ENCODE results near the gene SAMD13.
"Not testable (repeated sequence)": the region's sequence is repeated elsewhere in the genome, so short reads cannot be mapped to it uniquely, and the experiment has no call there.

SAMD13 gene

DNA sequence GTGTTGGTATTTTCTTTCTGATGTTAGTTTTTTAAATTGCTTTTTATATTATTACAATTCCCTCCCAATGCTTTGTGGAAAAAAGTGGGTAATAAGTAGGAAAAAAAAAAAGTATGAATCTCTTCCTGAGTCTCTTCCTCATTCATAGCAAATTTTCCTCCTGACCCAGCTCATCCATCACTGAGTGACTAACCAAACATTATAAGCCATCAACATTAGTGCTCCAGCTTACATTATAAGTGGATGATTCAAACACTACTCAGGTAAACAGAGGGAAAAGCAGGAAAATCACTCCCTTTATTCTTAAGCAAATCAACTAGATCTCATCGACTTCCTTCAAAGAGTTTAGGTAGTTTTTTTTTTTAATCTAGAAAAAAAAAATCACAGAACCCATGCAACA, 15.4 kb upstream of the SAMD13 start:
- no peaks in the 10 kb centered on the region for H3F3A ChIP-seq (ENCODE audit: control insufficient read depth, insufficient read depth)
- no peak overlapping the region for H3K4me2 ChIP-seq (ENCODE audit: low read length)
- TF ChIP-seq EZH2phosphoT487 (IDR thresholded peaks at IDR 0.05; ENCODE audit: borderline replicate concordance, low read length) (no peak), CTCF (IDR thresholded peaks at IDR 0.05; ENCODE audit: low read depth, low read length, poor library complexity, severe bottlenecking) (no peak)
- no peaks in the 10 kb centered on the region for H3K27me3 ChIP-seq (ENCODE audit: control insufficient read depth, low read length)
- no peaks in the 10 kb centered on the region for H3K79me2 ChIP-seq (ENCODE audit: control insufficient read depth, low read length)
- H3K4me3 ChIP-seq (ENCODE audit: low read length), result no peak overlapping the region
- no peaks in the 10 kb centered on the region for H3K36me3 ChIP-seq (ENCODE audit: control insufficient read depth, low read length)
- H3K27ac ChIP-seq (ENCODE audit: low read depth, low read length), result no peak overlapping the region
- H4K20me1 ChIP-seq (ENCODE audit: control insufficient read depth, insufficient read depth, low read depth, low read length), result no peaks in the 10 kb centered on the region
- no peaks in the 10 kb centered on the region for H3K4me1 ChIP-seq (ENCODE audit: control insufficient read depth, low read length)
- H3K9me2 ChIP-seq (replicated peaks; ENCODE audit: control insufficient read depth, low read length), result no peaks in the 10 kb centered on the region
- H3K9me3 ChIP-seq (ENCODE audit: control insufficient read depth, insufficient read depth, low read length), result peaks cover 10% of the 10 kb centered on the region; the same call in 1 of the 2 replicates

- H3K79me2 ChIP-seq (ENCODE audit: control insufficient read depth, low read length); H3K27ac ChIP-seq (ENCODE audit: low read depth, low read length); H3F3A ChIP-seq (ENCODE audit: control insufficient read depth, insufficient read depth); H4K20me1 ChIP-seq (ENCODE audit: control insufficient read depth, insufficient read depth, low read depth, low read length); H3K36me3 ChIP-seq (ENCODE audit: control insufficient read depth, low read length); H3K27me3 ChIP-seq (ENCODE audit: control insufficient read depth, low read length); H3K9me2 ChIP-seq (replicated peaks; ENCODE audit: control insufficient read depth, low read length); H3K4me3 ChIP-seq (ENCODE audit: low read length); H3K4me1 ChIP-seq (ENCODE audit: control insufficient read depth, low read length); H3K4me2 ChIP-seq (ENCODE audit: low read length); H3K9me3 ChIP-seq (ENCODE audit: control insufficient read depth, insufficient read depth, low read length): not testable (repeated sequence)
Measured at GRCh38 chr1:84287389-84287788, 14.1 kb upstream of the SAMD13 start.

DNA sequence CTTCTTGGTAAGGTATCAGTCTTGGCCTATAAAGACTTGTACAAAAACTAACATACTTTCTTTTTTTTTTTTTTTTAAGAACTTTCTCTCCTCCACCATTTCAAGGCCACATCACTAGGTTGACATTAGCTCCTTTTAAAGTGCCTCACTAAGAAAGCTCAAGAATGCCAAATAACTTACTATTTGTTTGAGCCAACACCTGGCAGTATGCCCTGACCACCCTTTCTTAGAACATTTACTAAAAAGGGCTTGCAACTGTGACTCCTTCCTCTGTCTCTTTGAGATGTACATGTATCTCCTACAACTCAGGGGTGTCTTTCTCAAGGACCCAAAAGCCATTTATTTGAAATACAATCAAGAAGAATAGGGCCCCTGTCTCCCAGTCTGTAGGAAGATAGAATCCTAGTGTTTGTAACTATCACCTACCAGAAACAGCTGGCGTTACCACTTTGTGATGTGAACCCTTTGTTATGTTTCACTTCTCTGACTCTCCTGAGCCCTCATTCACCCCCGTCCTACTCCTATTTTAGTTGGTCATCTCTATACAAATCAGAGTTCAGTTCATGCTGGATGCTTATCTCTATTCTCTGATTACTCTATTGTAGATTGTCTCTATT, 12.2 kb upstream of the SAMD13 start:
- Histone ChIP-seq H3K27me3 (ENCODE audit: control insufficient read depth, low read length) (no peaks in the 10 kb centered on the region), H3K4me3 (ENCODE audit: low read length) (no peak overlapping the region), H3K36me3 (ENCODE audit: control insufficient read depth, low read length) (no peaks in the 10 kb centered on the region), H3K9me2 (replicated peaks; ENCODE audit: control insufficient read depth, low read length) (no peaks in the 10 kb centered on the region), H3K4me2 (ENCODE audit: low read length) (no peak overlapping the region), H3K4me1 (ENCODE audit: control insufficient read depth, low read length) (no peaks in the 10 kb centered on the region), H3K79me2 (ENCODE audit: control insufficient read depth, low read length) (no peaks in the 10 kb centered on the region), H3F3A (ENCODE audit: control insufficient read depth, insufficient read depth) (no peaks in the 10 kb centered on the region), H4K20me1 (ENCODE audit: control insufficient read depth, insufficient read depth, low read depth, low read length) (no peaks in the 10 kb centered on the region), H3K27ac (ENCODE audit: low read depth, low read length) (no peak overlapping the region), H3K9me3 (ENCODE audit: control insufficient read depth, insufficient read depth, low read length) (peaks cover 10% of the 10 kb centered on the region; the same call in 1 of the 2 replicates)
- TF ChIP-seq CTCF (IDR thresholded peaks at IDR 0.05; ENCODE audit: low read depth, low read length, poor library complexity, severe bottlenecking), result no peak
- TF ChIP-seq EZH2phosphoT487 (IDR thresholded peaks at IDR 0.05; ENCODE audit: borderline replicate concordance, low read length), result no peak

- peaks cover 5% of the 10 kb centered on the region for H3K4me1 ChIP-seq (ENCODE audit: control insufficient read depth, low read length)
- H3K4me2 ChIP-seq (ENCODE audit: low read length), result no peak overlapping the region
- no peaks in the 10 kb centered on the region for H3F3A ChIP-seq (ENCODE audit: control insufficient read depth, insufficient read depth)
- TF ChIP-seq CTCF (IDR thresholded peaks at IDR 0.05; ENCODE audit: low read depth, low read length, poor library complexity, severe bottlenecking) (no peak), EZH2phosphoT487 (IDR thresholded peaks at IDR 0.05; ENCODE audit: borderline replicate concordance, low read length) (no peak)
- H3K9me3 ChIP-seq (ENCODE audit: control insufficient read depth, insufficient read depth, low read length), result peaks cover 15% of the 10 kb centered on the region; the same call in 1 of the 2 replicates
- H3K9me2 ChIP-seq (replicated peaks; ENCODE audit: control insufficient read depth, low read length), result no peaks in the 10 kb centered on the region
- no peaks in the 10 kb centered on the region for H3K27me3 ChIP-seq (ENCODE audit: control insufficient read depth, low read length)
- no peak overlapping the region for H3K4me3 ChIP-seq (ENCODE audit: low read length)
- H3K79me2 ChIP-seq (ENCODE audit: control insufficient read depth, low read length), result no peaks in the 10 kb centered on the region
- H3K27ac ChIP-seq (ENCODE audit: low read depth, low read length), result no peak overlapping the region
- no peaks in the 10 kb centered on the region for H4K20me1 ChIP-seq (ENCODE audit: control insufficient read depth, insufficient read depth, low read depth, low read length)
- H3K36me3 ChIP-seq (ENCODE audit: control insufficient read depth, low read length), result no peaks in the 10 kb centered on the region; the same call in 1 of the 2 replicates
Measured at GRCh38 chr1:84291882-84292655, 9.4 kb upstream of the SAMD13 start.
